ENCODE measurements around the gene NFIX. TPM values are rescaled to one million over a fixed set of nuclear protein-coding genes. Genes with fewer than 3 reads are reported as not detected.

Gene NFIX
- total RNA-seq, 2 experiments from 2014 or later: 3.0 to 3.3 TPM

- intact Hi-C loops (cut with DNase I, micrococcal nuclease): no loop called here
- POLR2A ChIA-PET: interaction anchor here (0.7 to 1.0 kb wide), 2 partner anchors 10 to 139 kb away, joined by 3 read pairs; no protein-coding TSS in a partner anchor
- H3K4me1 ChIP-seq (ENCODE audit: insufficient read depth, low read length): peaks cover 33% of the 10 kb centered on the region
Observed at GRCh38 chr19:13012690-13013608, 17.7 kb downstream of the NFIX start.

GRCh38 chr19:13013649-13014048, 18.4 kb downstream of the NFIX start:
- Histone ChIP-seq H3K27me3 (ENCODE audit: control insufficient read depth in 1 of 2, insufficient read depth in 2 of 2, low read length in 2 of 2) (peaks cover 67 to 79% of the 10 kb centered on the region in 2 experiments), H3K4me3 (ENCODE audit: low read length) (peak overlapping the region; percentile 39), H3K27ac (ENCODE audit: low read depth in 1 of 2, low read length in 2 of 2) (no peak overlapping the region), H3K9me3 (ENCODE audit: control insufficient read depth in 1 of 2, insufficient read depth in 1 of 2, low read length in 2 of 2) (peaks cover 0 to 32% of the 10 kb centered on the region in 2 experiments), H3K36me3 (ENCODE audit: insufficient read depth, low read length) (no peaks in the 10 kb centered on the region), H3K4me1 (ENCODE audit: insufficient read depth, low read length) (peaks cover 33% of the 10 kb centered on the region)
- CTCF ChIA-PET: interaction anchor here (0.9 to 1.3 kb wide), 3 partner anchors 20 to 49 kb away, joined by 3 to 5 read pairs (median 3); no protein-coding TSS in a partner anchor
- Mint-ChIP-seq H3K27ac (no peak overlapping the region), H3K27me3 (peaks cover 87% of the 10 kb centered on the region), H3K36me3 (ENCODE audit: low read depth) (no peaks in the 10 kb centered on the region), H3K4me1 (ENCODE audit: low read depth) (peaks cover 19% of the 10 kb centered on the region), H3K4me3 (peak overlapping the region; percentile 83), H3K9me3 (no peaks in the 10 kb centered on the region)
- TF ChIP-seq CTCF (IDR thresholded peaks at IDR 0.05): no peak
- DNase-seq (peak in 1 of 14 experiments; percentile 27), ATAC-seq (ENCODE audit: poor library complexity) (peak; percentile 16)
- intact Hi-C loops (cut with DNase I, micrococcal nuclease): no loop called here
- POLR2A ChIA-PET: interaction anchor here (0.7 to 1.0 kb wide), 2 partner anchors 11 to 139 kb away, joined by 3 read pairs; no protein-coding TSS in a partner anchor

More at GRCh38 chr19:13012690-13013608, 17.7 kb downstream of the NFIX start:
- Mint-ChIP-seq H3K4me3 (peak overlapping the region; percentile 79), H3K9me3 (no peaks in the 10 kb centered on the region), H3K4me1 (ENCODE audit: low read depth) (peaks cover 19% of the 10 kb centered on the region), H3K27me3 (peaks cover 91% of the 10 kb centered on the region), H3K36me3 (ENCODE audit: low read depth) (no peaks in the 10 kb centered on the region), H3K27ac (no peak overlapping the region)
- Histone ChIP-seq H3K9me3 (ENCODE audit: control insufficient read depth in 1 of 2, insufficient read depth in 1 of 2, low read length in 2 of 2) (peaks cover 0 to 32% of the 10 kb centered on the region in 2 experiments), H3K36me3 (ENCODE audit: insufficient read depth, low read length) (no peaks in the 10 kb centered on the region), H3K27ac (ENCODE audit: low read depth in 1 of 2, low read length in 2 of 2) (no peak overlapping the region), H3K4me3 (ENCODE audit: low read length) (peak overlapping the region; percentile 39), H3K27me3 (ENCODE audit: control insufficient read depth in 1 of 2, insufficient read depth in 2 of 2, low read length in 2 of 2) (peaks cover 67 to 84% of the 10 kb centered on the region in 2 experiments)
- no peak for TF ChIP-seq CTCF (IDR thresholded peaks at IDR 0.05)
- DNase-seq (peak in 4 of 14 experiments; percentile 25 to 59 (median 42)), ATAC-seq (ENCODE audit: poor library complexity) (peak; percentile 47)
- CTCF ChIA-PET: interaction anchor here (0.9 to 1.3 kb wide), 2 partner anchors 48 kb away, joined by 3 to 5 read pairs; no protein-coding TSS in a partner anchor

- H3K9me3 ChIP-seq (ENCODE audit: control insufficient read depth in 1 of 2, insufficient read depth in 1 of 2, low read length in 2 of 2): peaks cover 0 to 32% of the 10 kb centered on the region in 2 experiments
- CTCF ChIA-PET: interaction anchor here (1.0 to 1.3 kb wide), 2 partner anchors 19 to 47 kb away, joined by 3 to 5 read pairs; no protein-coding TSS in a partner anchor
- H3K27ac Mint-ChIP-seq: no peak overlapping the region
- POLR2A ChIA-PET: interaction anchor here (1.0 kb wide), 1 partner anchor 12 kb away, joined by 3 read pairs; no protein-coding TSS in a partner anchor
- TF ChIP-seq CTCF (IDR thresholded peaks at IDR 0.05): no peak
- no peaks in the 10 kb centered on the region for H3K36me3 Mint-ChIP-seq (ENCODE audit: low read depth)
- H3K9me3 Mint-ChIP-seq: no peaks in the 10 kb centered on the region
- H3K4me1 ChIP-seq (ENCODE audit: insufficient read depth, low read length): peaks cover 33% of the 10 kb centered on the region
- ATAC-seq (ENCODE audit: poor library complexity): no peak
- H3K36me3 ChIP-seq (ENCODE audit: insufficient read depth, low read length): no peaks in the 10 kb centered on the region
- intact Hi-C loops (cut with DNase I, micrococcal nuclease): no loop called here
- peak overlapping the region; percentile 39 for H3K4me3 ChIP-seq (ENCODE audit: low read length)
- DNase-seq: no peak
- H3K27ac ChIP-seq (ENCODE audit: low read depth in 1 of 2, low read length in 2 of 2): no peak overlapping the region
- H3K27me3 ChIP-seq (ENCODE audit: control insufficient read depth in 1 of 2, insufficient read depth in 2 of 2, low read length in 2 of 2): peaks cover 63 to 73% of the 10 kb centered on the region in 2 experiments
- peak overlapping the region; percentile 83 for H3K4me3 Mint-ChIP-seq
- peaks cover 19% of the 10 kb centered on the region for H3K4me1 Mint-ChIP-seq (ENCODE audit: low read depth)
- H3K27me3 Mint-ChIP-seq: peaks cover 85% of the 10 kb centered on the region
Observed at GRCh38 chr19:13014101-13014920, 19.0 kb downstream of the NFIX start.
